Measurements from ENCODE around the gene MSANTD4.
"Not testable (repeated sequence)": the region's sequence is repeated elsewhere in the genome, so short reads cannot be mapped to it uniquely, and the experiment has no call there.

MSANTD4 gene

DNA sequence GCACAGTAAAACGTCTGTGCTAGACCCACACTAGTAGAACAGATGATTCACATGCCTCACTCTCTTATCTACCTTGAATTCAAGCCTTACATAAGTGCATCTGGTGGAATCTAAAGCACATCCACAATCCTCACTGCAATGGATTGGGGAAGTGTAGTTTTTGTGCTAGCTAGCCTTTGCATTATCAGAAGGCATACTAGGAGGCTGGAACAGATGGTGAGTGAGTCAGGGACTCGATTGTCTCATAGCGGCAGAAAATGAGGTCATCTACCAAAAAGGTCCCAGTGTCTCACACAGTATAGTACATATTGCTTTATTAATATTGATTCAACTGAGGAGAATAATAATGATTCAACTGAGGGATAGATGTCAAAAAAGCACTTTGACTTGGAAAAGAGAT lies 9.3 kb downstream of the MSANTD4 start:
- DNase-seq, result peak; percentile 56

DNA sequence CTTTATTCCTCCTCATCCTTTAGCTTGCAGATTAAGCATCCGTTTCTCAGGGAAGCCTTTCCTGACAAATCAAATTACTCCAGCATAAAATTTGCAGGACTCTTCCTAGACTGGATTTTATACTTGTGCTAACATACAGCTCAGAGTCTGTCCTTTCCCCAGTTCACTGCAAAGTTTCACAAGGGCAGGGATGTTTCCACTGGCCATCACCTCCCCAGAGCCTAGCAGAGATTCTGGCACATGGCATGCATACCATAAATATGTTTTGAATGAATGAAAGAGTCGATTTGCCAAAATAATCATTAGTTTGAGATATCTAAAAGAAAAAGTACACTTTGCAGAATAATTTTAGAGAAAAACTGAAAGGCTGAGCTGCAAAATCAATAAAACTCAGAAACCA lies 10.6 kb downstream of the MSANTD4 start:
- no peak for DNase-seq

DNA sequence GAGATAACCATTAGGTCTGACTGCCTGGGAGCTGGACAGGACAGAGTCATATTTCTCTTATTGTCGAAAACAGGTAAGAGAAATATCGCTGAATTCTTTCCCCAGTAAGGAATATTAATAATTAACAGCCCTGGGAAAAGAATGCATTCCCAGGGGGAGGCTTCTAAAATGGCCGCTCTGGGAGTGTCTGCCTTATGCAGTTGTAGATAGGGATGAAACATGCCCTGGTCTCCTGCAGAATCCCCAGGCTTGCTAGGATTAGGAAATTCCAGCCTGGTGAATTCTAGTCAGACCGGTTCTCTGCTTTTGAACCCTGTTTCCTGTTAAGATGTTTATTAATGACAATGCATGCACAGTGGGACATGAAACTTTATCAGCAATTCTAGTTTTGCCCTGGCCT lies 18.9 kb downstream of the MSANTD4 start:
- not testable (repeated sequence) for DNase-seq

DNA sequence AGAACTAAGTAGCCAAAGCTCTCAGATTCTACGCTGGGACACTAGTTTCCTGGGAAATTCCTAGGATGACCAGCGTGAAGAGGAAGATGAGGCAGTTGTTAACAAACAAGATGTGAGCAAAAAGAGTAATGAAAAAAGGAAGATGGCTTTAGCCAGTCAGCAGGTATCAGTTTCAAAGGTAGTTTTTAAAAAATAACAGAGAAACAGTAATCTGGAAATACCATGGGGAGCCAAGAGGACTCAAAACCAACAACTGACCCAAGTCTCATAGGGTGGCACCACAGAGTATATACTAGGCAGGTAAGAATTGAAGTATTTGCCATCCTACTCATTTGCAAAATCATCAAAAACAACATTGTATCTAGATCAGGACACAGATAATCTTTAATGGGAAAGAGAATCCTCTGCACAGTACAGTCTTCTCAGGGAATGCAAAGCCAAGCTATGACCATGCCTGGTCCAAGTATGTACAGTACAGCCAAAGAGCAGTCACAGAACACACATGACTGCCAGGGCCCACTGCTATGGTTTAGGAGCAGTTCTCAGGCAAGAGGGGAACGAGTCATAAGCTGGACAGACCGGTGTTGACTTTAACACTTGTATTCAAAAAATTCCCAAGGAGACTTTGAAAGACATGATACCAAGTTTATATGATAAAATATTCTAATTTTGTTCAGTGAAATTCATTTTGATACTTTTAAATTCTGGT lies 20.6 kb downstream of the MSANTD4 start:
- no peak for DNase-seq

DNA sequence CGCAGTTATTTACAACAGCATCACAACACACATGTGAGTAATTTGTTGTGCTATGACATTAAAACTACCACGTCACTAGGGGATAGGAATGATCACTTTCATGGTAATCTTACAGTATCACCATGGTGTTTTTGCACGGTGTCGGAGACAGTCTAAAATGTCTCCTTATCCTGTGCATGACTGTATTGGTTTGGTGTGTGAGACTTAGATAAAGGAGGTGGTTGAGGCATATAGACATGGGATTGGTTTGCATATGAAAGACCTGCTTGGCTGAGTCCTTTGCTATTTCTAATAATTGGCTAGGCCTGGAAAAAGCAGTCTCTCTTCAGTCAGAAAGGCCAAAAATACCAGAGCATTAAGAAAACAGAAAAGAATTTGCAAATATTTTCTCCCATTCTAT lies 30.2 kb downstream of the MSANTD4 start:
- DNase-seq, result no peak

DNA sequence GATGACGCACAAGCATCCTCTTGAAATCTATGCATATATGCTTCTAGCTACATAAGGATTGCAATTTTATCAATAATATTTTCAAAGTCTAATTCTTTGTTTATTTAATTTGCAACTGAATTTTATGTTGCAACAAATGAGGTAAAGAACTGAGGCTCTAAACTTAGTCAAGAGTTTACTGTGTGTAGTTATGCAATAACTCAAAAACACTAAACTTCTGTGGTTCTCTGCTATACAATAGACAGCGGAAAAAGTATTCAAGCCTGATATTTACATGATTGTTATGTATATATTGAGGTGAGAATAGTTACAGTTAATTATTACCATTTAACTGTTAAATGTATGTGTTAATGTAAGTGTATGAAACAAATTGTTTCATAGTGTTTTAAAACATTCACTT lies 32.9 kb downstream of the MSANTD4 start:
- DNase-seq, result no peak

DNA sequence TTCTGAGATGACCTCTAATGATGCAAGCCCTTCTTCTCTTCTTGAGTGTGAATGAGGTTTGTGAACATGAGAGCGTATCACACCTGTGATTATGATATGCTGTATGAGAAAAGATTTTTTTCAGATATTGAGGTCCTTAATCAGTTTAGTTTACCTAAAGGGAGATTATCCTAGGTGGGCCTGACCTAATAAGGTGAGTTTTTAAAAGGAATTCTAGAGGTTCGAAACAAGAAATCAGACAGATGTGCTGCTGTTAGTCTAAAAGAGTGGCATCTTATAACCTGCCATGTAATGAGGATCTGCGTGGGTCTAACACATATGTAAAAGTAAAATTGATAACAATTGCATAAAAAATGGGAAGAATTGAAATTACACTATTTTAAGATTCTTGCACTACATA lies 33.8 kb downstream of the MSANTD4 start:
- no peak for DNase-seq

DNA sequence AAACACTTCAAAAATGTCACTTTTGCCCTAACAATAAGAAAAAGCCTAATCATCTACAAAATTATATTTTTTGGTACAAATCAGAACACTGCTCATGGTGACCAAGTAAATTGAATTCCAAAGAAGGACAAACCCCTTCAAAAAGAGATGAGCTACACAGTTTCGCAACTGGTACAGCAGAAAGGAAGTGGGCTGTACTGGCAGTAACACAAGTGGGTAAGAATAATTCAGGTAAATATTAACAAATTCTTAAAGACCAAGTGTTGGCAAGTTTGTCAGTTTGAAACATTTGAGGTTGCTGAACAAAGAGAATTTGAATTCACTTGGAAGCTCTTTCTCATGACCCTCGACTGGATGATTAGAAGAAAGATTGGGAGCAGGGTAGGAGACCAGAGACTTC lies 35.5 kb downstream of the MSANTD4 start:
- no peak for DNase-seq

DNA sequence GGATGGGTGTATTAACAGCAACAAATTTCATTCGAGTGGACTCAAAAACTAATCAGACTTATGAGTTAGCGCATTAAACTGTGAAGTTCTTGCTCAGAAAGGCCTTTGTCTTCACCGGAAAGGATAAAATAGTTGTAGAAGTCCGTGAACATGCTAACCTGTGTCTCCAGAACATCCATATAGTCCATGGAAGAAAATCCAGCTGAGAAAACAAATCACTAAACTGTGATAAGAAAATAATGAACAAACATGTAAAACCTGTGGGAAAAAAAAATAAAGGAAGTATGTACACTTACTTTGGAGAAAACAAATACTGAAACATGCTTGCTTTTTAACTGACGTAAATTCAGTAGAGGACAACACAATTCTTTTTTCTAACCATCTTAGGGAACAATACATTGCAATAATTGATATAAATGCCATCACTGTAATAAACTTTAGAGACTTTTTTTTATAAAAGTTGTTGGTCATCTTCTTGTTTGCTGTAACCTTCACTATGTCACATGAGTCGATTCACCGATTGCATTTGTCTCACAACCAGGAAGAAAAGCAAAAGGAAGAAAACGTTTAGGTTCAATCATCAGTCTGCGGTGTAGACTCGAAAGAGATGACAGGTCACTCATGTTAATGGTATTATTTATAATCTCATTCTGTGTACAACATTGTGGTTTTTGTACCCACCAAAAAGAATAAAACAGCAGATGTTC lies 41.9 kb downstream of the MSANTD4 start:
- no peak for DNase-seq

DNA sequence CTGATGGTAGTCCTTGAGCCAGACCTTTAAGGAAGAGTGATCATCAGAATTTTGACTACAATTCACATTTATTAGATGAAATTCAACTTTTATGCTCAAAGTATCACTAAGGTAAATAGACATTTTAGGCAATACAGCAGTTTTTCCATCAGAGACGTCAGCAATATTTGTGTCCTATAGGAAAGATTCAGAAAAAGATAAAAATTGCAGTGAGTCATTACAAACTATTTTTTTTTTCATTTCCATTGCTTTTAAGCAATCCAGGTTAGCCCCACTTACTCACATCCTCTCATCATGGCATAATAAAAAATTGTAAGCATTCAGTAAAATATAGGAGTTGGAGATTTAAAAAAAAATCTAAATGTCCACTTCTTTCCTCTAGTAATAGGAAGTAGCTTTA lies 46.9 kb downstream of the MSANTD4 start:
- no peak for DNase-seq

DNA sequence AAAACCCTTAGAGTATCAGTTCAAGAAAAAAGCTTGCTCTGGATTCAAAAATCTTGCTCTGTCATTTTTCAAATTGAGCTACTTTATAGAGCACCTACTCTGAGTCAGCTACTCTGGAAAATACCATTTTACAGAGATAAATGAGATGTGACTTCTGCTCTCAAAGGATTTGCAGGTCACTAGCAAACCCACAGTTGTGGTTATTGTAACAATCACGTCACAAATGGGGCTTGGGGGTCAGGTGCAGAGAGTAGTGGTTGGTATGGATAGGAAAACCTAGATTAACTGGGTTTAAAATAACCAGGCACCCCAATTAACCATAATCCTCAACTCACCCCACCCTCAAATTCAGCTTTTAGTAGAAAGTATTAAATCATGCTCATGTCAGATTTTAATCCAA lies 52.3 kb downstream of the MSANTD4 start:
- DNase-seq, result no peak

DNA sequence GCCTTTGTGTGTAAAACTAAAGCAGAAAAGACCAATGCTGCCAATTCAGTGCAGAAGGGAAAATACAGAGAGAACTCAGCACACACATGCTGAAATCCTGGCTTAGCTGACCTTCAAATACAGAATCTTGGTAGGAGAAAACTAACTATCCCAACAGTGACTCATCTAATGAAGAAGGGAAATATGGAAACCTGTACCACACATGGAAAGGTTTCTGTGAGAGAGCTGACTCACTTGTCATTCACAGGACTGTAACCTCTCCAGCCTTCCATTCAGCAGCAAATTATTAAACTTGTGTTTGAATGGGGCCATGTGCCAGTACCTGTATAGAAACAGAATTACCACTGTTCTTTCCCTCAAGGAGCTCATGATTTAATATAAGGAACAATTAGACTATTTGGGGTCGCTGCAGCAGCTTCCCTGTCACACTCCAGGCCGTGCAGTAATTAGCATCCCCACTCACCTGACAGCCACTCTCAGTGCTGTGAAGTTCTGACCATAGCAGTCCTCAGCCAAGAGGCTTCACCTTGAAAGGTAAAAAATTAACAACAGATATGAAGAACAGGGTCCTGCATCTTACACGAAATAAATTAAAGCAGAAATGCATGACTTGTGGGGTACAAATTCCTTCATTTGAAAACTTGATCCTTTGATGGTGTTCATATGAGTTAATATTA lies 53.9 kb downstream of the MSANTD4 start:
- no peak for DNase-seq

DNA sequence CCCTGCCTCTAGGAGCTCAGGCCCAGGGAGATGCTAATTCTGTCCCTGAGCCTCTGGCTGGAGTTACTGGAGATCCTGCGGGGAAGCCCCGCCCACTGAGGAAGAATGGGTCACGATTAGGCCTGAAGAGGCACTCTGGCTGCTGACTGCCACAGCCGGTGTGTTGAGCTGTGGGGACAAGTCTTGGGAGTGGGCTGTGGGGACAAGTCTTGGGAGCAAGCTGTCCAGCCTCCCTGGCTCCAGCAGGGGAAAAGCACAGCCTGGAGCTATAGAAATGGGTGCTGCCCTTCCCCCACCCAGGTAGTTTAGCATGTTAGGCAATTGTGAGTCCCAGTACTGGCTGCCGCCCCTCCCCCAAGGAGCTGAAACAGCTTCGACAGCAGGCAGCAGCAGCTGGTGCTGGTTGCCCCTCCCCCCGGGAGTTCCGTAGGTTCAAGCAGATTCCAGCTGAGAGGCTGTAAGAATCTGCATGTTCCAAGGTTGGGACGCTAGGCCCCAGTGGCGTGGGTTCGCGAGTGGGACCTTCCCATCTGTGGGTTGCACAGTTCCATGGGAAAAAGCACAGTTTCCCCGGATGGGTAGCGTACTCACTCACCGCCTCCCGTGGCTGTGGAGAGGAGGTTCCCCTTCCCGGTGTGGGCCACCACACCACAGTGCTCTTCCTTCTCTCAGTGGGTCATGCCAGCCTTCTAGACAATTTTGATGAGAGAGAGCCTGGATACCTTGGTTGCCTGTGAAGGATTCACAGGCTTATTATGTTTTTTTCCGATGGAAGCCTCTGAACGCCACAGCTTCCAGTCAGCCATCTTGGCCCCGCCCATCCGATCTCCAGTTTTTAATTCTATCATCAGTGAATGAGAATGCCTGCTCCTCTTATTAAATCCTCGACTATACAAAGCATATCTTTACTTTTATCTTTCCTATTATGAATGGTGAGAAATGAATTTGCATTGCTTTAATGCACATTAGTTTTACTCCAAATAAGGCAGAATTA lies 61.5 kb downstream of the MSANTD4 start:
- DNase-seq, result peak; percentile 33

Data from retina (tissue), 1 donor.